OCI-LY1 (cell line): ENCODE results near the gene MAN1A1.

Source experiments
- CTCF ChIP-seq: fragments of 200-600 bp; sonication (generic), shearing (Covaris generic); IDR thresholded peaks from 2 replicates; pipeline ENCODE4 v1.5.1; 2017; ENCODE audit warnings: mild to moderate bottlenecking, antibody characterized with exemption, low read length, moderate library complexity, mixed read lengths
- EZH2 ChIP-seq: fragments of 200-600 bp; sonication (generic), shearing (Covaris generic); IDR thresholded peaks from 2 replicates; pipeline ENCODE4 v1.8.0; 2017; ENCODE audit warnings: borderline replicate concordance, mixed run types, mild to moderate bottlenecking, antibody characterized with exemption, low read length, moderate library complexity, mixed read lengths

- TF ChIP-seq CTCF: no peak
- TF ChIP-seq EZH2: no peak
Observed at GRCh38 chr6:119278625-119279024, 70.9 kb downstream of the MAN1A1 start.
